Putamen (tissue), 1 donor: ENCODE data around the gene KCNN2.

Experiments
- DNase-seq: peaks from one replicate; pipeline ENCODE4 v3.0.0-alpha.2; 2016; ENCODE audit warnings: low spot score

Gene KCNN2

DNA sequence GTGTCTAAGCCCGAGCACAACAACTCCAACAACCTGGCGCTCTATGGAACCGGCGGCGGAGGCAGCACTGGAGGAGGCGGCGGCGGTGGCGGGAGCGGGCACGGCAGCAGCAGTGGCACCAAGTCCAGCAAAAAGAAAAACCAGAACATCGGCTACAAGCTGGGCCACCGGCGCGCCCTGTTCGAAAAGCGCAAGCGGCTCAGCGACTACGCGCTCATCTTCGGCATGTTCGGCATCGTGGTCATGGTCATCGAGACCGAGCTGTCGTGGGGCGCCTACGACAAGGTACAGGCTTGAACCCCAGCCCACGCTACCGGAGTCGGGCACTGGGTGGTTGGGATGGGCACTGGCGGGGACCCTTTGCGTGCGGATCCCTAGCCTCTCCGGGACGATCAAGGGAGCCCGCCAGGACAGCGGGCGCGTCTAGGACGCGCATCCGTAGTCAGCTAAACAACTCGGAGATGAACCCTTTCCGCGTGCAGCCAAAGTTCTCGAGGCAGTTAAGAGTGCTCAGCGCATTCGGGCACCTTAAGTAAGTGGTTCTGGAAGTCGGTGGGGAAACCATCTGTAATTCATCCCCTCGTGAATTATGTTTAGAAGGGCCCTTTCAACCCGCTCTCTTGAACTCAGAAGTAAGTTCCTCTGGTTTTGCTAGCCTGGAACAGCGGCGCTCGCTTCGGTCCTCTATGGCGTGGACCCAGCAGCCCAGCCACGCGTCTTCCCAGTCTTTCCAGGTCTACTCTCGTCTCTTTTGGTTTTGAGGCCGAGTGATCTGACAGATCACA lies 1.3 kb downstream of the KCNN2 start:
- DNase-seq = no peak

DNA sequence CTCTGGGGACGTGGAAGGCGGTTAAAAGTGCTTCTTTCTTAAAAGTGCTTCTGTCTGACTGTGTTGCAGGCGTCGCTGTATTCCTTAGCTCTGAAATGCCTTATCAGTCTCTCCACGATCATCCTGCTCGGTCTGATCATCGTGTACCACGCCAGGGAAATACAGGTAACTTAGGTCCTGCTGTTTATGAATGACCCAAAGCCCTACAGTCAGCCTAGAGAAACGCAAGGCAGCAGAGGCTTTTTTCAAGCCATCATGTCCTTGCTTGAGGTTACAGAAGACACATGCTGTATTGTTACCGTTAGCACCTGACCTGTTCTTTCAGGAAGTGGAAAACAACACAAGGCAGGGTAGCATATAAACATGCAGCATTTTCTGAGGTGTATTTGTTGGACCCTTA lies 2.0 kb downstream of the KCNN2 start:
- no peak for DNase-seq

DNA sequence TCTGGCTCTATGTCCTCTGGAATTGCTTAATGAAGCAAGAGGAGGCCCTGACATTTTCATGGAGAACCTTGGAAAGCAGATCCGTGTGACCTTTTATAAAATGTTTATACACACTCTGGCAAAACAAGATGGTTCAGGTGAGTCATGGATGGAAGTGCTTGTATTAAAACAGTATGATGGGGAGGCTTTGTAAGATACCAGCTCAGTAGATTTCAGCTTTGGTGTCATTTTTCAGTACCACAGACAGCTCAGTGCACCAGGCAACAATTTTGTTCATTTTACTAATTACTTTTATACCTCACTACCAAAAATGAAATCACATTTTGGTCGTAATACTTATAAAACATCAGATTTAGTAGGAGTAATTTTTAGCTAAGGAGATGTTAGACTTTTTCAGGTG lies 5.2 kb downstream of the KCNN2 start:
- DNase-seq = no peak

DNA sequence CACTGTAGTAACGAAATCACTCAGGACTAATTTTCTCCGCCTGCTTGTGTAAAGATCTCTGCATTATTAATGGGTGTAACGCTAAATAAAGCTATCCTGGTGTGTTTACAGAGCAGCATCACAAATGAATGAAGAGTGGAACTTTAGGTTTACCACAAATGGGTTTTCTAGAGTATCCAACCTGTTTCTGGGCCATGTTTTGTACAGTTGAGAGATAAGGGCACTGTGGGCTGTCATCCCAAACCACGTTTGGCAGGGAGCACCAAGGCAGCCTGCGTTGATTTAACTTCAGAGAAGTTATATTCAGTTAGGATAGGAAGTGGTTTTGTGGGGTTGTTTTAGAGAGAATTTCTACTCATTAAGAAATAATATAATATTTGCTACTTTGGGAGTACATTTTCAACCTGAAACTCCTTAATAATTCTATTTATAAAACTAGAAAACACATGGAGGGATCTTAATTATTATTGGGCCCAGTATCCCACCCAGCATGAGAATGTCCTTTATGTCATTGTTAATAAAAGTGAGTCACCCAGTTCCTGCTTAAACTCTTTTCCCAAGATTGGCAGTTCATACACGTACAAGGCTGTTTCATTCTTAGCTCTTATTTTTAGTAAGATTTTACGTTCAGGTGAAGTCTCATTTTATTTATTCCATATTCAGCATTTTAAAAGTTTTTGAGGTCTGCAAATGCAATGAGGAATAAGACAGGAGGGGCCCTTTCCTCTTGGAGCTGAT lies 8.0 kb downstream of the KCNN2 start:
- DNase-seq = no peak

DNA sequence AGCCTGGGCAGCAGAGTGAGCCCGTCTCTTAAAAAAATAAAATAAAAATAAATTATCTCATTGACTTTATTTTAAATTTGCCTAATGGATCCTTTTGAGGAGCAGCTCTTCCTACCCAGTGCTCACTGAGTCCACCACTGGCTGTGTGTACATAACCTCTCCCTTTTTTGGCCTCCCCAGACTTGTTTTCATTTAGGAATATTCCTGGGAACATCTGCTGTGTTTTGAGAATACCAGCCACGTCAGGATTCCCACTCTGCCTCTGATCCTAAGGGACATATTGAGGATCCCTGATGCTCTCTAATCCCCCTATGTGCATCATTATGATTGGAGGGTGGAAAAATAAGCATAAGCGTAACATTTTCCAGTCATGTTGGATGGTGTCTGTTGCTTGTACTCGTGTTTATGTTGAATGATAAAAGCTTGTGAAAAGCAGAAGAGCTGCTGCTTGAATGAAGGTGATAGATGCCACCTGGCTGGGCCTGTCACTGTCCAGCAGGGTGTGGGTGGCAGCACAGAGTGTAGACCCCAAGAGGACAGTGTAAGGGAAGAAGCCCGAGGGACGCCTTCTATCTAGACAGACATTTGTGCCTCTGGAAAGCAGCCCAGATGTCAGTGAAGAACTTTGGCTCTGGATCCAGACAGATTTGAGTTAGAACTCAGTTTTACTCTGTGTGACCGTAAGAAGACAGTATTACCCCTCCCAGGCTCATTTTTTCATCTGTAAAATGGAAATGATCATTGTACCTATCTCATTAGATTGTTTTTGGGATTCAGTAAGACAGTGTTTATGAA lies 15.4 kb downstream of the KCNN2 start:
- no peak for DNase-seq

DNA sequence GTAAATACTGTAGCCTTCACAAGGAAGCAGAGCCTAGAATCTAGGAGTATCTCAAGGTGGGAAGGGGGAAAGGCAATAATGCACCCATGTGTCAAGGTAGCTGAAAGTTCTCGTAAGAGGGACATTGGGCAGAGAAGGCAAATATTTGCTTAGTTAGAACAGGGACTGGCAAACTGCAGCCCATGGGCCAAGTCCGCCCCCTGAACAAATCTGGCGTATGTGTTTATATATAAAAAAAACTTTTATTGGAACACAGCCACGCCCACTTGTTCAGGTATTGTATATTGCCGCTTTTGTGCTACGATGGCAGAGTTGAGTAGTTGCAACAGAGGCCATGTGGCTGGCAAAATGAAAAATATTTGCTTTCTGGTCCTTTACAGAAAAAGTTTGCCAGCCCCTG lies 16.1 kb downstream of the KCNN2 start:
- no peak for DNase-seq

DNA sequence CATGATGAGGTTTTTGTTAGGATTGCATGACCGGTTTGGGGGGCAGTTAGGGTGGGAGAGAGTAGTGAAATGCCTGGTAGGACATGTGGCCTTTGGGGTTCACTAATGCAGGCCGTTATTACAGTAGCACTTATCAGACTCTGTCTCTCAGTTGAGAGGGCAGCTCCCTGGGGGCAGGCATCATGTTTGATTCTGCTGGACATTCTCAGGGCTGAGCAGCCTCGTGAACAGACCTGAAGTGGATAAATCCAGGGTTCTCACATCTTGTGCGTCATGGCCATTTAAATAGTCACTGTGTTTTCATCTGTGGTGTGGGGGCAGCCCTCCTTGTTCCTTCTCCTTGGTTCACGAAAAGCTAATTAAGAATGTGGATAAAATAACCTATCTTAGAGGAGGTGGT lies 18.9 kb downstream of the KCNN2 start:
- no peak for DNase-seq

DNA sequence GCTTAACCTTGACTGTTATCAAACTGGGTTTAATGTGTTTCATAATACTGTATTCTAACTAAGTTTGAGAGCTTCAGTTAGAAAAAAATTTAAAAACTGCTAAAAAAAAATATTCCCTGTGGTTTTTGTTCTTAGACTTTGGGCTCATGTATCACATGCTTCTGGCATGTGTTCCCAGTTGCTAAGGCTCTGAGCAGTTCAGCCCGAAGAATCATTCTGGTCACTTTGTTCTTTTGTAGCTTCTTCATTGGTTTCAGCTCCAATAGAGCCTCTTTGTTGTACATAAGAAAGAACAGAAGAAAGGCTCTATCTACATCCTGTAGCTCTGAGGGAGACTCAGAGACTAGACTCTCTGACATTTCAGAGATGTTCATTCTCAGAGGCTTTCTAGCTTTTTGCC lies 25.6 kb downstream of the KCNN2 start:
- no peak for DNase-seq

DNA sequence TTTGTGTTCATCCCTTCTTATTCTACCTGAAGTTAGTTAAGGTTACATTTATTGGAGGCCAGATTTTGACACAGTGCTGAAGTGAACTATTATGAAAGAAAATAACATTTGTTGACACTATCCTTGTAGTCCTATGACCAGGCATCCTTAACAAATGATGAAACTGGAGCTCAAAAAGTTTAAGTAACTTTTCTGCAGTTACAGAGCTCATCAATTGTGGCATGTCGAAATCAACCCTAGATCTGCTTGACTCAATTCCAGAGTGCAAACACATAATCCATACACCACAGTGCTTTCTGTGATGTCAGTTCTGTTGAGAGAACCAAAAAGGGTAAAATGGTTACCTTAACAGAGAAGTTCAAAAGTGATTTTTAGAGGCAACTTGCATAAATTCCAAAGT lies 28.6 kb downstream of the KCNN2 start:
- no peak for DNase-seq

DNA sequence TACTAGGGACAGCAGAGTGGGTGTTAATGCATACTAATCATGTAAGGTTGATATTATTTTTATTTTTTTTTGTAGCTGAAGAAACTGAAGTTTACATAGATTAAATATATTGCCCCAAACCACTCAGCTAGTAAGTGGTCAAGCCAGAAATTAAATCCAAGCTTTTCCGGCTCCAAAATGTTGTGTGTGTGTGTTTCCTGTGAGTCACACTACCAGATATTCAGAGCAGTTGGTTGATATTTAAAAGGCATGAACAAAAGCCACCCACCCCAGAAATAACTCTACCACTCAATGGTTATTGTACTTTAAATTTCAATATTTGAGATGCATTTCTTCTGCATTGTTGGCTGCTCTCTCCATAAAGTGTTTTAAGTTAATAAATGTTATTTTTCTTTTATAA lies 29.5 kb downstream of the KCNN2 start:
- no peak for DNase-seq

DNA sequence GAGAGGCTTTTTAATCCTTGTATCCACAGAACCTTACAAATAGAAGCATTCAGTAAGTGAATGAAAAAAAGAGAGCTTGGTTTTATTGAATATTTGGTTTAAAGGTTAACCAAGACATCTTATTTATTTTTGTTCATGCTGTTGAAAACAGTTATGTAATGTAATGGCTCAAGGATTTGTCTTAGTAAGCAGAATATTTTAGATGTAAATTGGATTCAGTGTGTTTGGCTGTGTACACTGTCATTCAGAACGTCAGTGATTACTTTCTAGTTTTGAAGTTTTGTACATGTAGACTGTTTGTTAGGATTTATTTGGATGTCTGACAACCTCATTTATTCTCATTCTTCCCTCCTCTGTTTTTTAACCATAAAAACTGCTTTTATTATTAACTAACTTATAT lies 31.3 kb downstream of the KCNN2 start:
- no peak for DNase-seq

DNA sequence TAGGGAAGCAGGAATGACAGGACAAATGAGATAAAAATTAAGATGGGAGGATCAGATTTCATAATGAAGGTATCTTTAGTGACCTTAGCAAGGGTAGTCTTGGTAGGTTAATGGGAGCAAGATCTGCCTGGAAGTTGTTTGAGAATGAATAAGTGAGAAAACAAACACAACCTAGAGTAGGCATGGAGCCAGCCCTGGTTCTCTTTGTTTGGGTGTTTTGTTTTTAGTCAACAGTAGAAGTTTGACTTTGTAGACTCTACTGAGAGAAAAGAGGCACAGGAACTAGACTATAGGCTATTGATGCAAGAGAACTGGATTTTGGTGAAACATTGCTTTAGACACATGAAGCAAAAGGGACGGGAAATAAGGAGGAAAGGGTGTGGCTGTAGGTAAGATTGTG lies 40.3 kb downstream of the KCNN2 start:
- no peak for DNase-seq

DNA sequence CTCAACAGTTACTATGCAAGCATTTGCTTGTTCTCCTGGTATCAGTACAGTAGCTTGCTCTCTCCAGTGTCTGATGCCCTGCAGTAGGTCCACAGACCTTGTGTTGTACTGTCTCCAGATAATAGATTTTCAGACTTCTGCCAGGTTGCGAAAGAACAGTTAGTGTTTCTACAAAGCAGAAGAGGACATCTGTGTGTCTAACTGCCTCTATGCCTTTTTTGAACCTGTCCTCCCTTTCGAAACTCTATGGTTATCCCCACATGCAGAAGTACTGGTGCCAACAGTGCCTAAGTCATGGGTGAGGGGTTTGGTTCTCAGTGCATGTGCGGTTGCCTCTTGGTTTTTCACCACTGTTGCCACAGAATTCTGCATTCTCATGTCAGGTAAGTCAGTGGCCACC lies 45.9 kb downstream of the KCNN2 start:
- no peak for DNase-seq

DNA sequence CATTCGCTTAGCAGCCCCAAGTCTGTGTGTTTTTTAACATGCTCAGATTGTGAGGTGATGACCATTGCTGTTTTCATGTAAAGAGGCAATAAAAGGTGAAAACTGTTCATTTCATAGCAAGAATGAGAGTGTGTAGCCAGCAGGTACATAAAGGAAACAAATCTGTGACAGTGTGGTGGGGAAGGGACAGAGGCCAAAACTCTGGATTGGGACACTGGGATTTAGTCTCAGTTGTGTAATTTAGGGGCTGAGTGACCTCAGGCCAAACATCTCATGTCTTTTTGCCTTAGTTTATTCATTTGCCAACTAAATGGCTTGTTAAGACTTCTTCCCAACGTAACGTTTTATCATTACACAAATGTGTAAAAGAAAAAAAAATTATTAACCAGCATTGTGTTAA lies 47.0 kb downstream of the KCNN2 start:
- DNase-seq = no peak

DNA sequence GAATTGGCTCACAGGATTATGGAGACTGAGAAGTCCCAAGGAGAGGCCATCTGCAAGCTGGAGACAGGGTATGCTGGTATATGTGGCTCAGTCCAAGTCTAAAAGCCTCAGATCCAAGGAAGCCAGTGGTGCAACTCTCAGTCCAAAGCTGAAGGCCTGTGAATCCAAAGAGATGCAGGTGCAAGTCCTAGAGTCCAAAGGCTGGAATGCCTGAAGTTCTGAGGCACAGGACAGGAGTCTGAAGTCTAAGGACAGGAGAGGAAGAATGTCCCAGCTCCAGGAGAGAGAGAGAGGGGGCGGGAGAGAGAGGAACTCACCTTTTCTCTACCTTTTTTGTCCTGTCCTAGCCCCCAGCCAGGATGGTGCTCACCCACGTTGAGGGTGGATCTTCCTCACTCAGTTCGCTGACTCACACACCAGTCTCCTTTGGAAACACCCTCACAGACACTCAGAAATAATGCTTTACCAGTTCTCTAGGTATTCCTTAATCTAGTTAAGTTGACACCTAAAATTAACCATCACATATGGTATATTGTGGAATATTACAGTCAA lies 49.6 kb downstream of the KCNN2 start:
- DNase-seq = peak; percentile 29

DNA sequence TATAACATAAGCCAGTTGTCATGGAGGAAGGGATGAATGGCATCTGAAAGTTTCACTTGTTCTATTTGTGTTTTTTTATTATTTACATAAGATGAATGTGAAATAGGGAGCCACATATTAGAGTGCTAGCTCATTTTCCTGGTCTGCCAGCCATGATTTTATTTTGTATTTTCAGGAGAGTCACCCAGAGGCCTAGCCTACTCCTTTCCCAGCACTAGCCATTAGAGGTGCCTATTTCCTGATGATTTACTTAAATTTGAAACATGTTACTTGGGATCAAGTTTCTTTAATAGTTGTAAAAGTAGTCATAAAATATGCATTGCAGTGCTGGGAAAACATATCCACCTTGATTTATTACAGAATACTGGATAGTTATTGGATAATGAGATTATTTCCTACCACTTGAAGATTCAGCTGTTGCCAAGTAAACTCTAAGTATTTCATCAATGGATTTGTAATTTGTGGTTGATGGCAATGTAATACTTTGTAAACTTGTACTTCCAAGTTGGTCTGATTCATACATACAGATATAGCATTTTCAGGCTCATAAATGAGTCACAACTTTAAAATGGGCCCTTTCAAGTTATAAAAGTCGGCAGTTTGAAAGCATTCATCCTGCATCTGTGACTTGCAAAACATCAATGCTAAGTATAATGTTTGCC lies 50.8 kb downstream of the KCNN2 start:
- no peak for DNase-seq

DNA sequence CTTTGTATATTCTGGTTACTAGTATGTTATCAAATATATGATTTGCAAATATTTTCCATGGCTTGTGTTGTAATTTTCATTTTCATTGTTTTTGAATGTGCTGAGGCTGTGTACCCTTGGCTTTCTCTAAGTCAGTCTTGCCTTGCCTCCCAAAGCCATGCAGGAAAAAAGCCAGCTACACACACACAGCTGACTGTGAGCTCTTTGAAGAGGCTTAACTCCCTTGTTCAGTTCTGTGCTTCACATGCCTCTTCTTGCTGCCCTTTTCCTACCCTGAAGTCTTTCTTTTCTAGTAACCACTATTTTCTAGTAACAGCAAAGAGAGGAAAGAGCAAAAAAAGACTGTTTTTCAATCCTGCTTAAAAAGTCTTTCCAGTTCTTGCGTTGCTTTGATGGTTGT lies 53.9 kb downstream of the KCNN2 start:
- peak; percentile 6 for DNase-seq

DNA sequence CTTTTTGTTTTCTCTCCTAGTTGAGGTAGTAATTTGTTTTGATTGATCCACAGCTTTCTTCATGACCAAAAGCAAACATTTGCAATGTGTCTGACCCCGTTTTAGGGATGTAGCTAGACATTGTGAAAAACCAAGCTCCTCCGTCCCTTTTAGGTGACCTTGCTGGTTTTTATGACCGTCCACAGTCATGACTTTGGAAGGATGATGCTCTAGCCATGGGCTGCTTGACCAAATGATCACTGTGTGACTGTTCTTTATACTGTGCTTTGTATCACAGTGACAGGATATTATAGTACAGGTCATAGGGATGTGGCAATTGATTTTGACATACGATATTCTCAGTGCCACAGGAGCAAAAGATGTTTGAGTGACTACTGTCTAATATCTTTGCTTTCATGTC lies 54.4 kb downstream of the KCNN2 start:
- no peak for DNase-seq

DNA sequence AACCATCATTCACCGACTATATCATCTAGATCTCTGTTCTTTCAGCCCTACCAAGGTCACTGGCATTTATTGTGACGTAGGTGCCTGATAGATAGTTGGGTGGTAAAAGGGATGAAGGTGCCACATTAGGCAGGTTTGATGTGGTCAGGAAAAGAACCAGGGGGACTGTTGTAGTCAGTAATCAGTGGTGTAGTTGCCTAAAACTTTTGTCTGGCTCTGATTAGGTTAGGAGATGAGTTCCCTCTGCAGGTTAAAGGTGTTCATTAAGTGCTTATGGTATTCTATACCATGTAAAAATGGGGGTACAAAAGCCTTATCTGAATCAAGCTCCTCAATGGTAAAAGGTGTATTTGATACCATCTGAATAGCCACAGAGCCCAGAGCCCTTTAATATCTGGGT lies 55.6 kb downstream of the KCNN2 start:
- DNase-seq = no peak

DNA sequence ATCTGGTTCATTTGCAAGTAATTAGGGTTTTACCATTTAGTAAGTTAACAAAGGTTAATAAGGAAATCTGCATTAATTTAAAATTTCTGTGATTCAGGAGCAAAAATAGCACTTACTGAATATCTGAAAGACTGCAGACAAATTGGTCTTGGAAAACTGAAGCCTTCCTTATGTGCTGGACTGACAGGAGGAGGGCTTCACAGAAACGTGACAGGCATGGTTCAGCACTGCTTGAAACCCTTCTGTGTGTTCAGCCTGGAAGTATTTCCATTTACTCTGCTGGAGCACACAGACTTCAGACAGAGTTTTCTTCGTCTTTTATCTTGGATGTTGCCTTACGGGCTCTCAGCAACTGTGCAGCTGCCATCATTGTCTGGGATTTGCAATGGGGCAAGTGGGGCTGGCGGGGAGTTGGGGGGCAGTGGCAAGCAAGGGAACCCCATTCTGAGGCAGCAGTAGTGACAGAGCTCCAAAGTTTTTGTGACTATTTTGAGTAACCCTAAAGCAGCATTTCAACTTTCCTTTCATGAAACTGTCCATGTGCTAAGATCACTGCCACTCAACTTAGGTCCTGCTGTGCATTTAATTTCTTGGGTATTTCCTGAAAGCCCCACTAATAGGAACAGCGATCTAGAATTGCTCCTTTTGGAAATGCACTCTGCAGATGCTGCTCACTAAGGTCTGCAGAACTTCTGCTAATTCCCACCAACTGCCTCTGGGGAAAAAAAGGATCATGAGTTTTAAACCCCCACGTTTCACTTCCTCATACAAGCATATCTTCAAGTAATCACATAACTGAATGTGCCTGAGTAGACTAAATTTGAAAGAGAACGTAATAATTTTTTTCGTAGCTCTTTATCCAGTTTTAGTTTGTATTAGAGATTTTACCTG lies 56.6 kb downstream of the KCNN2 start:
- DNase-seq = peak; percentile 29

DNA sequence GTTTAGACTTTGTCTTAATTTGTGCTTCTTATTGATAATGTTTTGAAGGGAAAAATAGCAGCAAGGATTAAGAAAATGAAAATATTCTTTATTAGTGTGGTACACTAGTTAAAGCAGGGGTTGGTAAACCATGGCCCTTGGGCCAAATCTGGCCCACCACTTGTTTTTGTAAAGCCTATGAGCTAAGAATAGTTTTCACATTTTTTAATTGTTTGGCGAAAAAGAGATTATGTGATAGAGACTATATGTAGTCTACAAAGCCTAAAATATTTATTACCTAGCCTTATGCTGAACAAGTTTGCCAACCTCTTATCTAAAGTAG lies 57.2 kb downstream of the KCNN2 start:
- no peak for DNase-seq
